Chondrocyte (in vitro differentiated cells): Measurements from ENCODE around the gene SDHC. TPM values are rescaled to one million over a fixed set of nuclear protein-coding genes. Genes with fewer than 3 reads are reported as not detected.
"Not testable (repeated sequence)": the region's sequence is repeated elsewhere in the genome, so short reads cannot be mapped to it uniquely, and the experiment has no call there.

Experiments used
- DNase-seq: peaks from one replicate; pipeline ENCODE4 v3.0.0; 2021; ENCODE audit warnings: mixed read lengths, low spot score
- H3K27ac Mint-ChIP-seq: one replicate; pipeline ENCODE4 v1.8.0; 2021; ENCODE audit warnings: mild to moderate bottlenecking, moderate library complexity, mixed read lengths; ENCODE audit not compliant: unreplicated experiment
- H3K27me3 Mint-ChIP-seq: 2 replicates; pipeline ENCODE4 v1.8.0; 2021; ENCODE audit warnings: low read depth, mixed read lengths
- H3K36me3 Mint-ChIP-seq: 2 replicates; pipeline ENCODE4 v1.8.0; 2021; ENCODE audit warnings: low read depth, mixed read lengths
- H3K4me1 Mint-ChIP-seq: 2 replicates; pipeline ENCODE4 v1.8.0; 2021; ENCODE audit warnings: low read depth, mild to moderate bottlenecking, mixed read lengths
- H3K4me3 Mint-ChIP-seq: one replicate; pipeline ENCODE4 v1.8.0; 2021; ENCODE audit warnings: mild to moderate bottlenecking, moderate library complexity, mixed read lengths; ENCODE audit not compliant: unreplicated experiment
- H3K9me3 Mint-ChIP-seq: 2 replicates; pipeline ENCODE4 v1.8.0; 2021; ENCODE audit warnings: low read depth, mixed read lengths
- CTCF ChIP-seq: fragments of 200-600 bp; sonication (generic); IDR thresholded peaks from 2 replicates; pipeline ENCODE4 v1.5.0; 2021; ENCODE audit warnings: antibody characterized with exemption, mild to moderate bottlenecking, moderate library complexity
- total RNA-seq: library from RNA; stranded (reverse); gene quantifications from 3 replicates; pipeline ENCODE4 v1.2.1, GENCODE V29; 2021

SDHC gene
- total RNA-seq, 1 donor from 2014 or later, result 128 TPM

- no peak for DNase-seq
- H3K4me1 Mint-ChIP-seq, result no peaks in the 10 kb centered on the region
- no peaks in the 10 kb centered on the region for H3K27me3 Mint-ChIP-seq
- no peak overlapping the region for H3K27ac Mint-ChIP-seq
- H3K4me3 Mint-ChIP-seq, result no peak overlapping the region
- H3K9me3 Mint-ChIP-seq, result no peaks in the 10 kb centered on the region
- no peaks in the 10 kb centered on the region for H3K36me3 Mint-ChIP-seq
- no peak for TF ChIP-seq CTCF
Measured at GRCh38 chr1:161407451-161407985, 93.3 kb downstream of the SDHC start.

GRCh38 chr1:161408429-161409052 lies 94.4 kb downstream of the SDHC start:
- Mint-ChIP-seq H3K4me3 (no peak overlapping the region), H3K9me3 (no peaks in the 10 kb centered on the region), H3K27ac (no peak overlapping the region), H3K36me3 (no peaks in the 10 kb centered on the region), H3K4me1 (no peaks in the 10 kb centered on the region), H3K27me3 (no peaks in the 10 kb centered on the region)
- DNase-seq, result no peak
- TF ChIP-seq CTCF, result no peak

GRCh38 chr1:161409848-161410635 lies 95.9 kb downstream of the SDHC start:
- H3K27me3 Mint-ChIP-seq, H3K36me3 Mint-ChIP-seq, H3K27ac Mint-ChIP-seq, H3K4me1 Mint-ChIP-seq, H3K9me3 Mint-ChIP-seq, H3K4me3 Mint-ChIP-seq, DNase-seq: not testable (repeated sequence)

- H3K27me3 Mint-ChIP-seq, DNase-seq, H3K4me1 Mint-ChIP-seq, H3K36me3 Mint-ChIP-seq, H3K27ac Mint-ChIP-seq, H3K9me3 Mint-ChIP-seq, H3K4me3 Mint-ChIP-seq: not testable (repeated sequence)
Measured at GRCh38 chr1:161410636-161410970, 96.4 kb downstream of the SDHC start.

Other genes with a start within 250 kb of the SDHC start
- not detected in 3 replicates for gene ARHGAP30, start 244.5 kb upstream of the SDHC start, total RNA-seq
- gene NECTIN4, start 224.8 kb upstream of the SDHC start, total RNA-seq, result 0.12 to 0.26 TPM (median 0.12 TPM) in 3 replicates
- gene KLHDC9, start 216.0 kb upstream of the SDHC start, total RNA-seq, result 1.1 to 4.4 TPM (median 1.6 TPM) in 3 replicates
- 53.7 to 58.7 TPM (median 57.9 TPM) in 3 replicates for gene PFDN2, start 196.3 kb upstream of the SDHC start, total RNA-seq
- 25.3 to 33.1 TPM (median 27.6 TPM) in 3 replicates for gene NIT1, start 196.3 kb upstream of the SDHC start, total RNA-seq
- gene DEDD, start 181.7 kb upstream of the SDHC start, total RNA-seq, result 34.7 to 38.3 TPM (median 36.7 TPM) in 3 replicates
- 84.2 to 95.6 TPM (median 89.4 TPM) in 3 replicates for gene UFC1, start 160.4 kb upstream of the SDHC start, total RNA-seq
- 15.7 to 24.8 TPM (median 16.0 TPM) in 3 replicates for gene USP21, start 154.9 kb upstream of the SDHC start, total RNA-seq
- 21.6 to 38.8 TPM (median 25.6 TPM) in 3 replicates for gene PPOX, start 148.0 kb upstream of the SDHC start, total RNA-seq
- 22.4 to 23.7 TPM (median 23.0 TPM) in 3 replicates for gene B4GALT3, start 136.9 kb upstream of the SDHC start, total RNA-seq
- 1.5 to 2.8 TPM (median 2.2 TPM) in 3 replicates for gene ADAMTS4, start 115.3 kb upstream of the SDHC start, total RNA-seq
- gene NDUFS2, start 112.0 kb upstream of the SDHC start, total RNA-seq, result 50.6 to 59.2 TPM (median 55.2 TPM) in 3 replicates
- not detected in 3 replicates for gene FCER1G, start 99.1 kb upstream of the SDHC start, total RNA-seq
- gene APOA2, start 90.8 kb upstream of the SDHC start, total RNA-seq, result not detected in 3 replicates
- gene TOMM40L, start 88.3 kb upstream of the SDHC start, total RNA-seq, result 9.4 to 15.8 TPM (median 10.0 TPM) in 3 replicates
- not detected in 3 replicates for gene NR1I3, start 76.2 kb upstream of the SDHC start, total RNA-seq
- gene PCP4L1, start 55.6 kb upstream of the SDHC start, total RNA-seq, result 0.23 to 0.35 TPM in 2 of 3 replicates, not detected in the other
- gene MPZ, start 4.4 kb upstream of the SDHC start, total RNA-seq, result 0.31 to 0.45 TPM (median 0.41 TPM) in 3 replicates
- not detected in 3 replicates for gene CFAP126, start 53.5 kb downstream of the SDHC start, total RNA-seq
- gene FCGR2A, start 191.1 kb downstream of the SDHC start, total RNA-seq, result not detected in 3 replicates
- 0.75 to 1.0 TPM in 2 of 3 replicates, not detected in the other for gene HSPA6, start 210.2 kb downstream of the SDHC start, total RNA-seq
- gene FCGR3A, start 235.4 kb downstream of the SDHC start, total RNA-seq, result not detected in 3 replicates